ENCODE results near the gene TRIM56. TPM values are rescaled to one million over a fixed set of nuclear protein-coding genes. Genes with fewer than 3 reads are reported as not detected.
A peak's percentile ranks its signal among the peaks of the same experiment; 100 is the strongest.
"Not testable (repeated sequence)": the region's sequence is repeated elsewhere in the genome, so short reads cannot be mapped to it uniquely, and the experiment has no call there.

The TRIM56 gene, protein sequence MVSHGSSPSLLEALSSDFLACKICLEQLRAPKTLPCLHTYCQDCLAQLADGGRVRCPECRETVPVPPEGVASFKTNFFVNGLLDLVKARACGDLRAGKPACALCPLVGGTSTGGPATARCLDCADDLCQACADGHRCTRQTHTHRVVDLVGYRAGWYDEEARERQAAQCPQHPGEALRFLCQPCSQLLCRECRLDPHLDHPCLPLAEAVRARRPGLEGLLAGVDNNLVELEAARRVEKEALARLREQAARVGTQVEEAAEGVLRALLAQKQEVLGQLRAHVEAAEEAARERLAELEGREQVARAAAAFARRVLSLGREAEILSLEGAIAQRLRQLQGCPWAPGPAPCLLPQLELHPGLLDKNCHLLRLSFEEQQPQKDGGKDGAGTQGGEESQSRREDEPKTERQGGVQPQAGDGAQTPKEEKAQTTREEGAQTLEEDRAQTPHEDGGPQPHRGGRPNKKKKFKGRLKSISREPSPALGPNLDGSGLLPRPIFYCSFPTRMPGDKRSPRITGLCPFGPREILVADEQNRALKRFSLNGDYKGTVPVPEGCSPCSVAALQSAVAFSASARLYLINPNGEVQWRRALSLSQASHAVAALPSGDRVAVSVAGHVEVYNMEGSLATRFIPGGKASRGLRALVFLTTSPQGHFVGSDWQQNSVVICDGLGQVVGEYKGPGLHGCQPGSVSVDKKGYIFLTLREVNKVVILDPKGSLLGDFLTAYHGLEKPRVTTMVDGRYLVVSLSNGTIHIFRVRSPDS
- polyA plus RNA-seq (ENCODE audit: insufficient read length in 10 of 10): 10 to 100 TPM in 2 of 10 donors, 1 to 10 TPM in 8; 5.7 to 11.5 (median 8.8) TPM
- long read RNA-seq, donor 1, partial matches to known transcripts: 0 of 1 reads
- long read RNA-seq, donor 1, other reads (novel, unspliced or antisense): 0 of 1 reads
- long read RNA-seq, donor 2, full-length matches to known transcripts: 1 of 1 reads
- long read RNA-seq, donor 2, partial matches to known transcripts: 0 of 1 reads
- long read RNA-seq, donor 2, other reads (novel, unspliced or antisense): 0 of 1 reads
- long read RNA-seq, donor 3: 0 reads
- long read RNA-seq, donor 4: 0 reads
- long read RNA-seq, donor 5, full-length matches to known transcripts: 2 of 2 reads
- long read RNA-seq, donor 5, partial matches to known transcripts: 0 of 2 reads
- long read RNA-seq, donor 5, other reads (novel, unspliced or antisense): 0 of 2 reads
- long read RNA-seq, donor 6, full-length matches to known transcripts: 4 of 4 reads
- long read RNA-seq, donor 6, partial matches to known transcripts: 0 of 4 reads
- long read RNA-seq, donor 6, other reads (novel, unspliced or antisense): 0 of 4 reads
- long read RNA-seq, donor 7: 0 reads
- long read RNA-seq, donor 8, full-length matches to known transcripts: 2 of 2 reads
- long read RNA-seq, donor 8, partial matches to known transcripts: 0 of 2 reads
- long read RNA-seq, donor 8, other reads (novel, unspliced or antisense): 0 of 2 reads
- long read RNA-seq, donor 9: 0 reads

DNA sequence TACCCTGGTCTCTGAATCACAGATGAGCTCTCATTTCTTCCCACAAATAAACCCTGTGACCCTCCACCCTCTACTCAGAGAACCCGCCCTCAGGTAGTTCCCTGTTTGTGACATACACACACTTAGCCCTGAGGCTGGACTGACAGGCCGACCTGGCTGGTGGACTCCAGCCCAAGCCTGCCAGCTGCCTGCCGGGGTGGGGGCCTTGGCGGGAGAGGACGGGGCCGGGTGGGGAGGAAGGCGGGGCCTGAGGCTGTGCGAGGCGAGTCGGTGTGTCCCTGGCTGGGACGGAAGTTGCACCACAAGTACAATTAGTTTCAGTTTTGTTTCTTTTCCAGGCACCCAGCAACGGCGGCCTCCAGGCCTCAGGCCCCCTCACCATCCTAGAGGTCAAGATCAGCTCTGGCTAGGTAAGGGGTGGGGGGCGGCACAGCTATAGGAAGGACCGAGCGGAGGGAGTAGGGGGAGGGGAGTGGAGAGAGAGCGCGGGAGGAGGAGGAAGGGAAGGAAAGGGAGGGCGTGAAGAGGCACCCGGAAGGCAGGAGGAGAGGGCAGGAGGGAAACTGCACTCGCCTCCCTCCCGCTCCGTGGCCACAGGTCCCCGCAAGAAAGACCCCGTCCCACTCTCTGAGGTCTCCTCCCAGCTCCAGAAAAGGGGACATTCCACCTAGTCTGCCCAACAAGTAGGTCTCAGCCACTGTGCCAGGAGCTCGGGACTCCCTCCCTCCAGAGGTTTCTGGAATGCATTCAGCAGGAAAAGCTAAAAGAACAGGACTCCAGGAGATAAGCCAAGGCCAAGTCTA, at the start of gene TRIM56:
TRIM56 (plus strand) TSS at position 320 of the 803 bp plus-strand sequence. CDS start 1,832 bp downstream, outside the sequence.
- peak; percentile 75 to 93 (median 79) for DNase-seq

DNA sequence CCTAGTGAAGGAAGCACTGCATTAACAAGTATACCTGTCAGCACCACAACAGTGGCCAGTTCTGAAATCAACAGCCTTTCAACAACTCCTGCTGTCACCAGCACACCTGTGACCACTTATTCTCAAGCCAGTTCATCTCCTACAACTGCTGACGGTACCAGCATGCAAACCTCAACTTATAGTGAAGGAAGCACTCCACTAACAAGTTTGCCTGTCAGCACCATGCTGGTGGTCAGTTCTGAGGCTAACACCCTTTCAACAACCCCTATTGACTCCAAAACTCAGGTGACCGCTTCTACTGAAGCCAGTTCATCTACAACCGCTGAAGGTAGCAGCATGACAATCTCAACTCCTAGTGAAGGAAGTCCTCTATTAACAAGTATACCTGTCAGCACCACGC, 49.3 kb upstream of the TRIM56 start:
- DNase-seq: no peak

GRCh38 chr7:101041283-101041682, 44.0 kb upstream of the TRIM56 start:
- not testable (repeated sequence) for DNase-seq

DNA sequence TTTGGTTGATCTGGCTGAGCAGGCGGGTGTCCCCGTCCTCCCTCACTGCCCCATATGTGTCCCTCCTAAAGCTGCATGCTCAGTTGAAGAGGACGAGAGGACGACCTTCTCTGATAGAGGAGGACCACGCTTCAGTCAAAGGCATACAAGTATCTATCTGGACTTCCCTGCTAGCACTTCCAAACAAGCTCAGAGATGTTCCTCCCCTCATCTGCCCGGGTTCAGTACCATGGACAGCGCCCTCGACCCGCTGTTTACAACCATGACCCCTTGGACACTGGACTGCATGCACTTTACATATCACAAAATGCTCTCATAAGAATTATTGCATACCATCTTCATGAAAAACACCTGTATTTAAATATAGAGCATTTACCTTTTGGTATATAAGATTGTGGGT, 26.9 kb upstream of the TRIM56 start:
- DNase-seq: peak; percentile 55 to 81 (median 77)

DNA sequence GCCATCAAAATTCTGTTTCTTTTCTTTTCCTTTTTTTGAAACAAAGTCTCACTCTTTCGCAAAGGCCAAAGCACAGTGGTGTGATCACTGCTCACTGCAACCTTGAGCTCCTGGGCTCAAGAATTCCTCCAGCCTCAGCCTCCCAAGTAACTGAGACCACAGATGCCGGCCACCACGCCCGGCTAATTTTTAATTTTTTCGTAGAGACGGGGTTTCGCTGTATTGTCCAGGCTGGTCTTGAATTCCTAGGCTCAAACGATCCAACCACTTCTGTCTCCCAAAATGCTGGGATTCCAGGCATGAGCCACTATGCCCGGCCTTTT, 25.7 kb upstream of the TRIM56 start:
- DNase-seq: no peak

DNA sequence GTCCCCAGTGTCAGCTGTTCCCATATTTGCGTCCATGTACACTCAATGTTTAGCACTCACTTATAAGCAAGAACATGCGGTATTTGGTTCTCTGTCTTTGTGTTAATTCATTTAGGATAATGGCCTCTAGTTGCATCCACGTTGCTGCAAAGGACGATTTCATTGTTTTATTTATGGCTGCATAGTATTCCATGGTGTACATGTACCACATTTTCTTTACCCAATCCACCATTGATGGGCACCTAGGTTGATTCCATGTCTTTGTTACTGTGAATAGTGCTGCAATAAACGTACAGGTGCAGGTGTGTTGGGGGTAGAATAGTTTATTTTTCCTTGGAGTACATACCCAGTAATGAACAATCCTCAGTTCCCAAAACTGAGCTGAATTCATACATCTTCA, 24.3 kb upstream of the TRIM56 start:
- DNase-seq: no peak

GRCh38 chr7:101064176-101064550, 21.1 kb upstream of the TRIM56 start:
- DNase-seq: not testable (repeated sequence)

DNA sequence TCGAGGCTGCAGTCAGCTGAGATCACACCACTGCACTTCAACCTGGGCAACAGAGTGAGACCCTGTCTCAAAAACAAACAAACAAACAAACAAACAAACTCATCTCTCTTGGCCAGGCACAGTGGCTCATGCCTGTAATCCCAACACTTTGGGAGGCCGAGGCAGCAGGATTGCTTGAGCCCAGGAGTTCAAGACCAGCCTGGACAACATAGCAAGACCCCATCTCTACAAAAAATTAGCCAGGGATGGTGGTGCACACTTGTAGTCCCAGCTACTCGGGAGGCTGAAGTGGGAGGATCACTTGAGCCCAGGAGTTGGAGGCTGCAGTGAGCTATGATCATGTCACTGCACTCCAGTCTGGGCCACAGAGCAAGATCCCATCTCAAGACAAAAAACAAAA, 20.1 kb upstream of the TRIM56 start:
- not testable (repeated sequence) for DNase-seq

DNA sequence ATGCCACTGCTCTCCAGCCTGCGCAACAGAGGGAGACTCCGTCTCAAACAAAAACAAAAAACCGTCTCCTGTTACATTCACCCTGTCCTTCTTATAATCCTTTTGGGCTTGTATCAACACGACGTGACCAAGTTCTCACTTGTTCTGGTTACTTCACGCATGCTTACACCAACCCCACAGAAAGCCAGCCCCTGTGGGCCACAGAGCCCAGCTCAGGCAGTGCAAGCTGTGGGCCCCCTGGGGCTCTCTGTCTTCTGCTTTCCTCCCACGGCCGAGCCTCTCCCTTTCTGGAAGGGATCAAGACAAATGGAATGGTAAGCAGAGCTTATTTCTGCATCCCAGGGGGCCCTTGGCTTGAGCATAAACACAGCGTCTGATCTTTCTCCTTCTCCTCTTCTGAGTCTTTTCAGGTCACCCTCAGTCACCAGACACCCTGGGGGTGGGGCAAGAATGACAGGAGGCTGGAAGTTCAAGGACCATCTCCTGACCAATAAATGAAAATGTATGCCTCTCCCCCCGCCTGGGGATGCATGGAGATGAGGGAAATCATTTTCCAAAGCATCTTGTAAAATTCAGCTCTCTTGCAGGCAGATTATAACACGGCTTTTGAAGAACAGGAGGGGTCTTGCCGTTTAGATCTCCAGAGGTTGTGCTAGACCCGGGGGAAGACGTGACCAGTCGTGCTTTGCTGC, 19.0 kb upstream of the TRIM56 start:
- DNase-seq: peak in 1 of 3 donors; percentile 29

GRCh38 chr7:101066833-101067177, 18.5 kb upstream of the TRIM56 start:
- DNase-seq: no peak

- no peak for DNase-seq
Measured at GRCh38 chr7:101068401-101068800, 16.9 kb upstream of the TRIM56 start.

- not testable (repeated sequence) for DNase-seq
Measured at GRCh38 chr7:101071362-101072104, 13.7 kb upstream of the TRIM56 start.

GRCh38 chr7:101075646-101076045, 9.6 kb upstream of the TRIM56 start:
- DNase-seq: no peak

- DNase-seq: not testable (repeated sequence)
Measured at GRCh38 chr7:101076183-101076582, 9.1 kb upstream of the TRIM56 start.

GRCh38 chr7:101077303-101078086, 7.8 kb upstream of the TRIM56 start:
- DNase-seq: peak; percentile 50 to 78 (median 66)

GRCh38 chr7:101081432-101081831, 3.8 kb upstream of the TRIM56 start:
- no peak for DNase-seq

- DNase-seq: no peak
Measured at GRCh38 chr7:101084865-101085161, 468 bp upstream of the TRIM56 start.

DNA sequence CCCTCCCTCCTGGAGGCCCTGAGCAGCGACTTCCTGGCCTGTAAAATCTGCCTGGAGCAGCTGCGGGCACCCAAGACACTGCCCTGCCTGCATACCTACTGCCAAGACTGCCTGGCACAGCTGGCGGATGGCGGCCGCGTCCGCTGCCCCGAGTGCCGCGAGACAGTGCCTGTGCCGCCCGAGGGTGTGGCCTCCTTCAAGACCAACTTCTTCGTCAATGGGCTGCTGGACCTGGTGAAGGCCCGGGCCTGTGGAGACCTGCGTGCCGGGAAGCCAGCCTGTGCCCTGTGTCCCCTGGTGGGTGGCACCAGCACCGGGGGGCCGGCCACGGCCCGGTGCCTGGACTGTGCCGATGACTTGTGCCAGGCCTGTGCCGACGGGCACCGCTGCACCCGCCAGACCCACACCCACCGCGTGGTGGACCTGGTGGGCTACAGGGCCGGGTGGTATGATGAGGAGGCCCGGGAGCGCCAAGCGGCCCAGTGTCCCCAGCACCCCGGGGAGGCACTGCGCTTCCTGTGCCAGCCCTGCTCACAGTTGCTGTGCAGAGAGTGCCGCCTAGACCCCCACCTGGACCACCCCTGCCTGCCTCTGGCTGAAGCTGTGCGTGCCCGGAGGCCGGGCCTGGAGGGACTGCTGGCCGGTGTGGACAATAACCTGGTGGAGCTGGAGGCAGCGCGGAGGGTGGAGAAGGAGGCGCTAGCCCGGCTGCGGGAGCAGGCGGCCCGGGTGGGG, 2.2 kb downstream of the TRIM56 start:
- no peak for DNase-seq

All from muscle of back (tissue), 13 donors.